ENCODE measurements around the gene ADAMTSL2.

DNA sequence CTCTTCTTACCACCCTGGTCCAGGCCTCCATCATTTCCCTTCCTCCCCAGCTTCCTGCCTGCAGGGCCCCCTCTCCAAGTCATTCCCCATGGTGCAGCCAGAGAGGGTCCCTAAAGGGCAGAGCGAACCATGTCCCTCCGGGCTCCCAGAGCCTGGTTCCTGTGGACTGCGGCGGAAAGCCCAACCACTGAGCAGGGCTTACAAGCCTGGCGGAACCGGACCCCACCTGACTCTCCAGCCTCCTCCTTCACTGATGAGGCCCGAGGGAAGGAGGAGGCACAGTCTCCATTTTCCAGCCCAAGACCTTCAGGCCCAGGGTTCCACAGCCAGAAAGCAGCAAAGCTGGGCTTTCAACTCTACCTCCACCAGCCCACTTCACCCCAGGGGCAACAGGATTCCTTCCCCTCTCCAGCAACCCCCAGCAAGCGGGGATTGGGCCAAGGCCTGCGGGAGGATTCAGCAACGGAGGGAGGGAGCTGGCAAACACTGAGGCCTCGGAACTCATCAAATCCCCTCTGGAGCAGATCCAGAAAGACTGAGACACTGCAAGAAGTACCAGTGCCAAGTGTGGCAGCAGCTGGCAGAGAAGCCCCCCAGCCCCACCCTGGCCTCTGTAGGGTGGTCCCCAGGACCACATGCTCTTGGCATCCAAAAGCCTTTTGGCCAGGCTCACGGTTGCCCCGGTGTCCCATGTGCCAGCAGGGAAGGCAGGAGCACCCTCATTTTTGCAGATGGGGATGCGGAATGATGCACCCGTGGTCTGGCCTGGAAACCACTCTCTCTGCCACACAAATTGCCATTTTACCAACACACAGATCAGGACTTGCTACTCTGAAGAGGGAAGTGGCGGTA, 71.6 kb downstream of the ADAMTSL2 start:
- TF ChIP-seq, protein P1, sequence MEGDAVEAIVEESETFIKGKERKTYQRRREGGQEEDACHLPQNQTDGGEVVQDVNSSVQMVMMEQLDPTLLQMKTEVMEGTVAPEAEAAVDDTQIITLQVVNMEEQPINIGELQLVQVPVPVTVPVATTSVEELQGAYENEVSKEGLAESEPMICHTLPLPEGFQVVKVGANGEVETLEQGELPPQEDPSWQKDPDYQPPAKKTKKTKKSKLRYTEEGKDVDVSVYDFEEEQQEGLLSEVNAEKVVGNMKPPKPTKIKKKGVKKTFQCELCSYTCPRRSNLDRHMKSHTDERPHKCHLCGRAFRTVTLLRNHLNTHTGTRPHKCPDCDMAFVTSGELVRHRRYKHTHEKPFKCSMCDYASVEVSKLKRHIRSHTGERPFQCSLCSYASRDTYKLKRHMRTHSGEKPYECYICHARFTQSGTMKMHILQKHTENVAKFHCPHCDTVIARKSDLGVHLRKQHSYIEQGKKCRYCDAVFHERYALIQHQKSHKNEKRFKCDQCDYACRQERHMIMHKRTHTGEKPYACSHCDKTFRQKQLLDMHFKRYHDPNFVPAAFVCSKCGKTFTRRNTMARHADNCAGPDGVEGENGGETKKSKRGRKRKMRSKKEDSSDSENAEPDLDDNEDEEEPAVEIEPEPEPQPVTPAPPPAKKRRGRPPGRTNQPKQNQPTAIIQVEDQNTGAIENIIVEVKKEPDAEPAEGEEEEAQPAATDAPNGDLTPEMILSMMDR (IDR thresholded peaks at IDR 0.05), result no peak
- no peak for TF ChIP-seq POLR2A (IDR thresholded peaks at IDR 0.05)
